Calu3 (cell line): ENCODE measurements around the gene XPR1. TPM values are rescaled to one million over a fixed set of nuclear protein-coding genes. Genes with fewer than 3 reads are reported as not detected.

Experiments used
- BruUV-seq: library from RNA; stranded (reverse); fragments of 400-500 nt; replicated peaks from 2 replicates; lab custom pipeline; 2021; lab: Mats Ljungman, UMichigan
- CTCF ChIA-PET: fragments of 300-600 bp; sonication (Branson Sonifier 250); formaldehyde crosslinking; loops from one replicate; lab custom pipeline; 2022; ENCODE audit warnings: antibody characterized with exemption; lab: Charles Lee
- DNase-seq: peaks from one replicate; pipeline ENCODE4 v3.0.0; 2022
- H3K27ac Mint-ChIP-seq: one replicate; pipeline ENCODE4 v1.8.0; 2022; ENCODE audit warnings: mixed read lengths; ENCODE audit not compliant: unreplicated experiment
- H3K27me3 Mint-ChIP-seq: one replicate; pipeline ENCODE4 v1.8.0; 2022; ENCODE audit warnings: mixed read lengths; ENCODE audit not compliant: unreplicated experiment
- H3K36me3 Mint-ChIP-seq: one replicate; pipeline ENCODE4 v1.8.0; 2022; ENCODE audit warnings: mild to moderate bottlenecking, moderate library complexity, mixed read lengths; ENCODE audit not compliant: insufficient read depth, unreplicated experiment
- H3K4me1 Mint-ChIP-seq: one replicate; pipeline ENCODE4 v1.8.0; 2022; ENCODE audit warnings: mild to moderate bottlenecking, low read depth, mixed read lengths; ENCODE audit not compliant: unreplicated experiment
- H3K4me3 Mint-ChIP-seq: one replicate; pipeline ENCODE4 v1.8.0; 2022; ENCODE audit warnings: mild to moderate bottlenecking, low read depth, moderate library complexity, mixed read lengths; ENCODE audit not compliant: unreplicated experiment
- H3K9me3 Mint-ChIP-seq: one replicate; pipeline ENCODE4 v1.8.0; 2022; ENCODE audit warnings: low read depth, mixed read lengths; ENCODE audit not compliant: unreplicated experiment
- intact Hi-C: fragments of 100-400 bp; cut with micrococcal nuclease; formaldehyde crosslinking; loops from one replicate; pipeline ENCODE4 v1.10.0; 2022; ENCODE audit not compliant: unreplicated experiment
- total RNA-seq: library from RNA; stranded (reverse); gene quantifications from 2 replicates; pipeline ENCODE4 v1.2.3, GENCODE V29; 2022
- TF ChIP-seq, protein P1 (sequence below): fragments of 200-600 bp; IDR thresholded peaks from one replicate; pipeline ENCODE4 v1.8.0; 2022; ENCODE audit warnings: antibody characterized with exemption; ENCODE audit not compliant: unreplicated experiment

The XPR1 gene
- total RNA-seq, 1 experiment from 2014 or later = 44.5 TPM

DNA sequence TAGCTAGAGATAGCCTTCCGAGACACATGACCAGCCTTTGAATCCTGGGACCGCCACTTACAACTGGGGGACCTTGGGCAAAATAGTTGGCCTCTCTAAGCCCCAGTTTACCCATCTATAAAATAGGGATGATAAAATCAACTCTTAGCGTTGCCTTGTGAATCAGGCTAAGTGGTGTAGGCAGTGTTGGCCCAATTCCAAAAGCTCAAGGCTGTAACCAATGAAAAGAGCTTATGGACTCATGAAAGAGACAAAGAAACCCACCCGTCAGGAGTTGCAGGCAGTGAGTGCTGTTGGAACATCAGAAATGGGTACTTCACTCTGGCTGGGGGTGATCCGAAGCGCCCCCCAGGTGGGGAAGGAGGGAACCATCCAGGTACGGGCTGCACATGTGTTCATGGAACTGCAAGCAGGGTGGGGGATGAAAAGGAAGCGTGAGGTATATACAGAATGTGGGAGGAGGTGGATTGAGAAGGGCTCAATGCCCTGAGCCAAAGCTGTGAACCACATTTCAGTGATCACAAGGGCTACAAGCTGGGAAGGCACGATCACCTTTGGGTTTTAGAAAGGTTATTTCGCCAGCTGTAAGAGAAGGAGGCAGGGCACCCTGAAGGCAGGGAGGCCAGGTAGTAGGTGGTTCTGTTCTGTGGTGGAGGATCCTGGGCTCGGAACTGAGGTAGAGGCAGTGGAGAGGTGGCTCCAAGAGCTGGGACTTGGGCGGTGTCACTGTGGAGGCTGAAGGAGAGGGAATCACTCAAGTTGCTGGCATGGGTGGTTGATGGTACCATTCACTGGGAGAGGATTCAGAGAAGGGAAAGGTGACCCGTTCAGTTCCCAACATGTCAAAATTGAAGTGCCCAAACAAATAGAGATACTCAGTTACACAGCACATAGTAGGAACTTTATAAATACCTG is 269.5 kb downstream of the XPR1 start:
- no TSS peak for BruUV-seq
- TF ChIP-seq, protein P1, sequence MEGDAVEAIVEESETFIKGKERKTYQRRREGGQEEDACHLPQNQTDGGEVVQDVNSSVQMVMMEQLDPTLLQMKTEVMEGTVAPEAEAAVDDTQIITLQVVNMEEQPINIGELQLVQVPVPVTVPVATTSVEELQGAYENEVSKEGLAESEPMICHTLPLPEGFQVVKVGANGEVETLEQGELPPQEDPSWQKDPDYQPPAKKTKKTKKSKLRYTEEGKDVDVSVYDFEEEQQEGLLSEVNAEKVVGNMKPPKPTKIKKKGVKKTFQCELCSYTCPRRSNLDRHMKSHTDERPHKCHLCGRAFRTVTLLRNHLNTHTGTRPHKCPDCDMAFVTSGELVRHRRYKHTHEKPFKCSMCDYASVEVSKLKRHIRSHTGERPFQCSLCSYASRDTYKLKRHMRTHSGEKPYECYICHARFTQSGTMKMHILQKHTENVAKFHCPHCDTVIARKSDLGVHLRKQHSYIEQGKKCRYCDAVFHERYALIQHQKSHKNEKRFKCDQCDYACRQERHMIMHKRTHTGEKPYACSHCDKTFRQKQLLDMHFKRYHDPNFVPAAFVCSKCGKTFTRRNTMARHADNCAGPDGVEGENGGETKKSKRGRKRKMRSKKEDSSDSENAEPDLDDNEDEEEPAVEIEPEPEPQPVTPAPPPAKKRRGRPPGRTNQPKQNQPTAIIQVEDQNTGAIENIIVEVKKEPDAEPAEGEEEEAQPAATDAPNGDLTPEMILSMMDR = no peak
- no peak overlapping the region for H3K27ac Mint-ChIP-seq
- H3K4me3 Mint-ChIP-seq = no peak overlapping the region
- no peak for DNase-seq
- H3K27me3 Mint-ChIP-seq = no peaks in the 10 kb centered on the region
- intact Hi-C loops = no loop called here
- H3K36me3 Mint-ChIP-seq = no peaks in the 10 kb centered on the region
- H3K4me1 Mint-ChIP-seq = no peaks in the 10 kb centered on the region
- peaks cover 2% of the 10 kb centered on the region for H3K9me3 Mint-ChIP-seq
- CTCF ChIA-PET = interaction anchor here (0.6 kb wide), 1 partner anchor 1162 kb away, joined by 3 read pairs; no protein-coding TSS in a partner anchor

DNA sequence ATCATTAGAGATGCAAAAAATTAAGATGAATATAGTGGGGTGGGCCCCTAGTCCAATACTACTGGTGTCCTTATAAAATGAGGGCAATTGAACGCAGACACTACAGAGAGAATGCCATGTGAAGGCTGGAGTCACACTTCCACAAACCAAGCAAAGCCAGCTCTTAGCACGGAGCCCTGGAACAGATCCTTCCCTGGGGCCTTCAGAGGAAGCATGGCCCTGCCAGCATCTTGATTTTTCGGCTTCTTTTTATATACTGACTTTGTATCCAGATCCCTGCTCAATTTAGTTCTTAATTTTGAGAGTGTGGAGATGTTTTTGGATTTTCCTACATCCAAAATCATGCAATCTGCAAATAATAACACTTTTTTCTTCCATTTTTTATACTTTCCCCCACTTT is 270.7 kb downstream of the XPR1 start:
- no peaks in the 10 kb centered on the region for H3K27me3 Mint-ChIP-seq
- TF ChIP-seq, protein P1 = no peak
- no peaks in the 10 kb centered on the region for H3K4me1 Mint-ChIP-seq
- CTCF ChIA-PET = no interaction called here
- intact Hi-C loops = no loop called here
- no peak overlapping the region for H3K4me3 Mint-ChIP-seq
- DNase-seq = no peak
- peaks cover 2% of the 10 kb centered on the region for H3K9me3 Mint-ChIP-seq
- no peak overlapping the region for H3K27ac Mint-ChIP-seq
- BruUV-seq = no TSS peak
- H3K36me3 Mint-ChIP-seq = no peaks in the 10 kb centered on the region

- intact Hi-C loops = no loop called here
- DNase-seq = no peak
- no TSS peak for BruUV-seq
- CTCF ChIA-PET = interaction anchor here (0.7 kb wide), 1 partner anchor 58 kb away, joined by 3 read pairs; no protein-coding TSS in a partner anchor
- H3K36me3 Mint-ChIP-seq = no peaks in the 10 kb centered on the region
- no peak overlapping the region for H3K4me3 Mint-ChIP-seq
- TF ChIP-seq, protein P1 = no peak
- H3K27ac Mint-ChIP-seq = no peak overlapping the region
- peaks cover 2% of the 10 kb centered on the region for H3K9me3 Mint-ChIP-seq
- H3K27me3 Mint-ChIP-seq = no peaks in the 10 kb centered on the region
- peaks cover 9% of the 10 kb centered on the region for H3K4me1 Mint-ChIP-seq
Observed at GRCh38 chr1:180905927-180906326, 274.1 kb downstream of the XPR1 start.

DNA sequence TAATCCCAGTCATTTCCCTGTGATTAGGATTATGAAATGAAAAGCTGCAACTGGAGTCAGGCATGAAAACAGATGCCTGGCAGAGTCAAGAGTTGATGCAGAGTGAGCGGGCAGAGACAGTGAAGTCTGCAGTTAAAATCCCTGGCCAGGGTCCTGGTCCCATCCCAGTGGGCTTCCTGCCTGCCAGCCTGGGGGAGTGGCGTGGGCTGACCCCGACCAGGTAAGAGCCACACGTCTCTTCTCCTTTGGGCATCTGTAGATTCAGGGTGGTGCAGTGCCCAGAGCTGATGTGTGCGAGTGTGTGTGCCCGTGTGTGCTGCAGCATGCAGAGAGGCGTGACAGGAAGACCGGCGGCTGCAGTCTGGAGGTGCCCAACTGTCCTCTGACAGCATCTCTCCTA is 274.7 kb downstream of the XPR1 start:
- intact Hi-C loops = no loop called here
- Mint-ChIP-seq H3K36me3 (no peaks in the 10 kb centered on the region), H3K27me3 (peaks cover 5% of the 10 kb centered on the region), H3K4me1 (peaks cover 10% of the 10 kb centered on the region), H3K27ac (no peak overlapping the region), H3K9me3 (peaks cover 2% of the 10 kb centered on the region), H3K4me3 (no peak overlapping the region)
- no TSS peak for BruUV-seq
- TF ChIP-seq, protein P1 = no peak
- DNase-seq = no peak
- CTCF ChIA-PET = interaction anchor here (0.7 kb wide), 1 partner anchor 57 kb away, joined by 3 read pairs; no protein-coding TSS in a partner anchor
